ENCODE results near the gene MECR.

Gene MECR

DNA sequence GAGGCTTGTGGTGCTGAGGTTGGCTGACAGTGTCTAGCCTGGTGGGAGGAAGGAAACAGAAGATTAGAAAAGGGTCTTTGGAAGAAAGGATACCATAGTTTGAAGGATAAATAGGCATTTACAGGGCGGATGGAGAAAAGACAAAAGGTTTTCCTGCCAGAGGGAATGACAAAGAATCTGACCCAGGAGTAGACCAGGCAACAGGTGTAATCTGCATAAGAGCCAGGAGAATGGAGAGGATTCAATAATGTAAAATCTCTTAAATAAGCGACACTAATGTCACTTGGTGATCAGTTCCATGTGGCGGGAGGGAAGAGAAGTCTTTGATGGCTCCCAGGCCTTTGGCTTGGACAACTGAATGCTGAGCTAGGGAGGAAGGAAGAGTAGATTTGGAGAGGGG, 9.4 kb downstream of the MECR start:
- no peak for DNase-seq (ENCODE audit: low read depth)
- TF ChIP-seq, protein P1, sequence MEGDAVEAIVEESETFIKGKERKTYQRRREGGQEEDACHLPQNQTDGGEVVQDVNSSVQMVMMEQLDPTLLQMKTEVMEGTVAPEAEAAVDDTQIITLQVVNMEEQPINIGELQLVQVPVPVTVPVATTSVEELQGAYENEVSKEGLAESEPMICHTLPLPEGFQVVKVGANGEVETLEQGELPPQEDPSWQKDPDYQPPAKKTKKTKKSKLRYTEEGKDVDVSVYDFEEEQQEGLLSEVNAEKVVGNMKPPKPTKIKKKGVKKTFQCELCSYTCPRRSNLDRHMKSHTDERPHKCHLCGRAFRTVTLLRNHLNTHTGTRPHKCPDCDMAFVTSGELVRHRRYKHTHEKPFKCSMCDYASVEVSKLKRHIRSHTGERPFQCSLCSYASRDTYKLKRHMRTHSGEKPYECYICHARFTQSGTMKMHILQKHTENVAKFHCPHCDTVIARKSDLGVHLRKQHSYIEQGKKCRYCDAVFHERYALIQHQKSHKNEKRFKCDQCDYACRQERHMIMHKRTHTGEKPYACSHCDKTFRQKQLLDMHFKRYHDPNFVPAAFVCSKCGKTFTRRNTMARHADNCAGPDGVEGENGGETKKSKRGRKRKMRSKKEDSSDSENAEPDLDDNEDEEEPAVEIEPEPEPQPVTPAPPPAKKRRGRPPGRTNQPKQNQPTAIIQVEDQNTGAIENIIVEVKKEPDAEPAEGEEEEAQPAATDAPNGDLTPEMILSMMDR (IDR thresholded peaks at IDR 0.05; ENCODE audit: control insufficient read depth, extremely low read depth, insufficient read depth), result no peak
- H3K4me3 ChIP-seq (ENCODE audit: low read depth, low read length), result no peak overlapping the region

DNA sequence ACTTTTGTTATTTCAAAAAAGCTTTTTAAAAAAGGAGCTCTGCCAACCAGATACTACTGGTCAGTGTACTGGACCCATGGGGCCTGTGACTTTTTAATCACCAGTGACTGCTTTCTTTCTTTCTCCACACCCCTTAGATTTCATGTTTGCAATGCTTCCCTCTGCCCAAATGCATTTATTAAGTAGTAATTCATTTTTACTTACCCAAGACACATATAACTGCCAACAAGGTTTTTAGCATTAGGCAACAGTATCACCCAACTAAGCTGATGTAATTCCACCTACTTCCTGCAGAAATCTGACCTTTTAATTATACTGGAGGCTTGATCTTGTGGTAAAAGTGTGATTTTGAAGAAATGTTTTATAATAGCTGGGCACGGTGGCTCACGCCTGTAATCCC, 12.5 kb downstream of the MECR start:
- no peak overlapping the region for H3K4me3 ChIP-seq (ENCODE audit: low read depth, low read length)
- DNase-seq (ENCODE audit: low read depth), result no peak
- TF ChIP-seq, protein P1 (IDR thresholded peaks at IDR 0.05; ENCODE audit: control insufficient read depth, extremely low read depth, insufficient read depth), result no peak

DNA sequence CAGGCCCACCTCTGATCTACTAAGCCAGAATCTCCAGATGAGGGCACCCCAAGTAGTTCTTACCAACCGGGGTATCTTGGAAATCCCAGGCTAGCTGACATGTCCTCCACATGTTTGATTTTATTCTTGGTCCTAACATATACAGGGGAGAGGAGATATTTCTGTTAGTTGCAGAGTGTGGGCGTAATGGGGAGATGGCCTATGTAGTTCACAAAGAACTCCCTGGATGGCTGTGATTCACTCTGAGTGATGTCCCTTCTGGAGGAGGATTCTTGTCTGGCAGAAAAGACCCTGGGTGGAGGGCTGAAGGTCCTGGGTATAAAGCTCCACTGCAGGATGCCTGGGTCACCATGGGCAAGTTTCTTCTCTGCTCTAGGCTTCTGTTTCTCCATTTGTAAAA, 13.1 kb downstream of the MECR start:
- TF ChIP-seq, protein P1 (IDR thresholded peaks at IDR 0.05; ENCODE audit: control insufficient read depth, extremely low read depth, insufficient read depth), result no peak
- no peak for DNase-seq (ENCODE audit: low read depth)
- H3K4me3 ChIP-seq (ENCODE audit: low read depth, low read length), result no peak overlapping the region

DNA sequence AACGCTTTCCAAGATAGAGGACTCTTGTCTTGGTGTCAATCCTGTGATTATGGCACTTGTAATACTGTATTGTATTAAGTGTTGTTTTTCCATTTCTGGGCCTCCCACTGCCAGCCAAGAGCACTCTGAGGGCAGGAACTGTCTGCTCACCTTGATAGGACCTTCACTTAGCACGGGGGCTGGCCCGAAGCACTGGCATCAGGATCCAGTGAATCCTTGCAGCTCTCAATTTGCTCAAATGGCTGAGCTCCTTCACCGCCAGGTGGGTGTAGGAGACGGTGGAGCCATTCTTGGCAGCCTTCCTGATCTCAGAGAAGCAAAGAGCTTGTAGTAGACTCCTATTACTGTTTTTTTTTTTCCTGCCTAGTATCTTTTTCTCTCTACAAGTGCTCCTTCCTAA, 17.7 kb downstream of the MECR start:
- no peak for DNase-seq (ENCODE audit: low read depth)
- H3K4me3 ChIP-seq (ENCODE audit: low read depth, low read length), result no peak overlapping the region
- TF ChIP-seq, protein P1 (IDR thresholded peaks at IDR 0.05; ENCODE audit: control insufficient read depth, extremely low read depth, insufficient read depth), result no peak

DNA sequence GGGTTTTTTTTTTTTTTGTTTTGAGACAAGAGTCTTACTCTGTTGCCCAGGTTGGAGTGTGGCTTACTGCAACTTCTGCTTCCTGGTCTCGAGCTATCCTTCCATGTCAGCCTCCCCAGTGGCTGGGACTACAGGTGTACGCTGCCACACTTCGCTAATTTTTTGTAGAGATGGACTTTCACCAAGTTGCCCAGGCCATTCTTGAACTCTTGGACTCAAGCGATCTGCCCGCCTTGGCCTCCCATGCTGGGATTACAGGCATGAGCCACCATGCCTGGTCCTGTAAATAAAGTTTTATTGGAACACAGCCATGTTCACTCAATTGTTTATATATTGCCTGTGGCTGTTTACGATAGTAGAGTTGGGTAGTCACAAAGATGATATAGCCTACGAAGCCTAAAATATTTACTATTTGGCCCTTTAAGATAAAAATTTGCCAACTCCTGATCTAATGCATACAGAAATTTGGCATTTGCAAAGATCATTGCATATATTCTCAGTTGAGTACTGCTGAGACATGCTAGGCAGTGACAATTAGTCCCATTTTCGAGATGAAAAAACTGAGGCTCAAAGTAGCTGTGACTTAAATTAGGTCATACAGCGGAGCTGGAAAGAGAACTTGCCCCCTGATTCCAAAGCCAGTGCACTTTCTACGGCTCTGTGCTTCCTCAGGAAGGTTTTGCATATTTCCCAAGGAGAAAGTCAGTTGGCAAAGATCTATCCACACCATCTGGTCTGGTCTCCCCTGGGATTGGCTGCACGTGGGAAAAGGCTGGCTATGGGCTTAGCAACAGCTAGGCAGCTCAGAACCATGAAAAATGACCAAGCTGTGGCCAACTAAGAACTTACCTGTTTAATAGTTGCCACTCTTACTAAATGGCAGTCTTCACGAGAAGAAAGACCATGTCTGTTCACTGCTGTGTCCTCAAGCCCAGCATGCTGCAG, 19.4 kb downstream of the MECR start:
- H3K4me3 ChIP-seq (ENCODE audit: low read depth, low read length), result no peak overlapping the region
- TF ChIP-seq, protein P1 (IDR thresholded peaks at IDR 0.05; ENCODE audit: control insufficient read depth, extremely low read depth, insufficient read depth), result no peak
- DNase-seq (ENCODE audit: low read depth), result no peak

DNA sequence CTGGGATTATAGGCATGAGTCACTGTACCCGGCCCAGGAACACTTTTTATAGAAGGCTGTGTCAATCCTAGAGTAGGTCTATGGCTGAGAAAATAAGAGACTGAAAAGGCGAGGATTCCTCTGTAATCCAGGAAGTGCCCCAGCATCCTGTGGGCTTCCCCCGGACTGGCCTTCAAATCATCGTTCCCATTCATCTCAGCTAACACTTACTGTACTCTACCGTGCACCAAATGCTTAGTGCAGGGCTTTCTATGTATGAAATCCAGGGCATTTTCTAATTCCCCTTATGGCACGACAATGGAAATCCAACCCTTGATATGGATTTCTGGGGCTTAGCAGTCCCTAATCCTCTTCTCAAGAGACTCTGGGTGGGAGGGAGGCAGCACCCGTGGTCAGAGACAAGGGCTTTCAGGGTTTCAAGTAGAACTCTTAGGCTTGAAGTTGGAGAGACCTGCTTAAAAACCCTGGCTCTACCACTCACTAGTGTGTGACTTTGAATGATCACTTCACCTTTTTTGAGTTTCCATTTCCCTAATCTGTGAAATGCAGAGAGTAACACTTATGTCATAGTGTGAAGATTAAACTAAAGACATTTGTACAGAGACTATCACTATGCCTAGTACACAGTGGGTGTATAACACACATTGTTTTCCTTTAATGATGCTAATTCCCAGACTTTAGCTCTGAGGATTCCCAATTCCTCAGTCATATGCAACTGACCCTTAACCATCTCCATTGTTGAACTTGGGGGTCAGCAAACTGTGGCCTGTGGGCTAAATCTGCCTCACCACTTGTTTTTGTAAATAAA, 20.3 kb downstream of the MECR start:
- DNase-seq (ENCODE audit: low read depth), result no peak
- no peak overlapping the region for H3K4me3 ChIP-seq (ENCODE audit: low read depth, low read length)
- TF ChIP-seq, protein P1 (IDR thresholded peaks at IDR 0.05; ENCODE audit: control insufficient read depth, extremely low read depth, insufficient read depth), result no peak

All from LNCaP clone FGC (cell line).